Suprapubic skin (tissue), 3 donors: ENCODE results near the gene FBXO46.
"Not testable (repeated sequence)": the region's sequence is repeated elsewhere in the genome, so short reads cannot be mapped to it uniquely, and the experiment has no call there.

Source experiments
- CTCF ChIP-seq, 2 donors: fragments of 200-600 bp in 1 of 2; fragments of 450-650 bp in 1 of 2; sonication (generic) in 1 of 2; IDR thresholded peaks; one replicate each; pipeline ENCODE4 v1.5.1; 2016 to 2019; ENCODE audit warnings: antibody characterized with exemption in 2 of 2, mild to moderate bottlenecking in 1 of 2, moderate library complexity in 1 of 2
- POLR2AphosphoS5 ChIP-seq, 3 donors: sonication (generic); formaldehyde crosslinking; IDR thresholded peaks; one replicate each; pipeline ENCODE4 v1.6.1; 2017; ENCODE audit warnings: antibody characterized with exemption in 3 of 3

DNA sequence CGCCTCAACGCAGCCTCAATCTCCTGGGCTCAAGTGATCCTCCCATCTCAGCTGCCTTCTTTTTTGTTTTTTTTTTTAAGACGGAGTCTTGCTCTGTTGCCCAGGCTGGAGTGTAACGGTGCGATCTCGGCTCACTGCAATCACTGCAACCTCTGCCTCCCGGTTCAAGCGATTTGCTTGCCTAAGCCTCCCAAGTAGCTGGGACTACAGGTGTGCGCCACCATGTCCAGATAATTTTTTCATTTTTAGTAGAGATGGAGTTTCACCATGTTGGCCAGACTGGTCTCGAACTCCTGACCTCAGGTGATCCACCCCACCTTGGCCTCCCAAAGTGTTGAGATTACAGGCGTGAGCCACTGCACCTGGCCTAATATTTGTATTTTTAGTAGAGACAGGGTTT lies 10.6 kb downstream of the FBXO46 start:
- TF ChIP-seq CTCF, POLR2AphosphoS5 (IDR thresholded peaks at IDR 0.05): not testable (repeated sequence)
